CD4-positive, alpha-beta memory T cell (primary cell): ENCODE measurements around the gene CC2D1A. TPM values are rescaled to one million over a fixed set of nuclear protein-coding genes. Genes with fewer than 3 reads are reported as not detected.

Experiments used
- CTCF ChIA-PET: fragments of 350-600 bp; sonication (Branson Sonifier 250); formaldehyde crosslinking; loops from one replicate; lab custom pipeline; 2021; ENCODE audit warnings: inconsistent platforms; ENCODE audit not compliant: partially characterized antibody; lab: Charles Lee
- POLR2A ChIA-PET: fragments of 350-600 bp; sonication (Branson Sonifier 250); formaldehyde crosslinking; loops from one replicate; lab custom pipeline; 2021; ENCODE audit not compliant: partially characterized antibody; lab: Charles Lee
- DNase-seq, 5 donors: peaks; one replicate each; pipeline versions ENCODE4 v3.0.0 to v3.0.0-alpha.2; 2020 to 2022; ENCODE audit warnings: mixed read lengths in 1 of 5
- H3K27ac ChIP-seq: one replicate; pipeline ENCODE4 v1.7.0; 2013; ENCODE audit warnings: low read depth, low read length
- H3K27me3 ChIP-seq: 2 replicates; pipeline ENCODE4 v1.7.0; 2013; ENCODE audit warnings: mild to moderate bottlenecking, low read length, moderate library complexity; ENCODE audit not compliant: insufficient read depth
- H3K36me3 ChIP-seq: 2 replicates; pipeline ENCODE4 v1.7.0; 2013; ENCODE audit warnings: mild to moderate bottlenecking, low read length, moderate library complexity; ENCODE audit not compliant: insufficient read depth
- H3K4me1 ChIP-seq: 2 replicates; pipeline ENCODE4 v1.7.0; 2013; ENCODE audit warnings: mild to moderate bottlenecking, low read length, moderate library complexity; ENCODE audit not compliant: insufficient read depth
- H3K4me3 ChIP-seq, 2 donors: one replicate each; pipeline ENCODE4 v1.7.0; 2013; ENCODE audit warnings: low read length in 2 of 2, mild to moderate bottlenecking in 1 of 2
- H3K9me3 ChIP-seq, 2 donors: one replicate each; pipeline ENCODE4 v1.7.0; 2013; ENCODE audit warnings: low read length in 2 of 2, control low read depth in 1 of 2; ENCODE audit not compliant: control insufficient read depth in 1 of 2
- H3K27ac Mint-ChIP-seq, 7 donors: one replicate each; pipeline ENCODE4 v1.8.0; 2020 to 2021; ENCODE audit warnings: mixed read lengths in 7 of 7, mild to moderate bottlenecking in 6 of 7, inconsistent platforms in 3 of 7, moderate library complexity in 3 of 7
- H3K27me3 Mint-ChIP-seq, 2 donors: one replicate each; pipeline ENCODE4 v1.8.0; 2020 to 2021; ENCODE audit warnings: mixed read lengths in 2 of 2
- H3K36me3 Mint-ChIP-seq, 2 donors: one replicate each; pipeline ENCODE4 v1.8.0; 2020 to 2021; ENCODE audit warnings: mixed read lengths in 2 of 2, inconsistent platforms in 1 of 2, mild to moderate bottlenecking in 1 of 2
- H3K4me1 Mint-ChIP-seq, 4 donors: one replicate each; pipeline ENCODE4 v1.8.0; 2020 to 2021; ENCODE audit warnings: mixed read lengths in 4 of 4, mild to moderate bottlenecking in 1 of 4
- H3K4me3 Mint-ChIP-seq, 8 donors: one replicate each; pipeline ENCODE4 v1.8.0; 2020 to 2021; ENCODE audit warnings: mixed read lengths in 8 of 8, mild to moderate bottlenecking in 7 of 8, moderate library complexity in 6 of 8, inconsistent platforms in 3 of 8
- H3K9me3 Mint-ChIP-seq, 8 donors: one replicate each; pipeline ENCODE4 v1.8.0; 2020 to 2021; ENCODE audit warnings: mixed read lengths in 8 of 8, mild to moderate bottlenecking in 5 of 8, inconsistent platforms in 3 of 8, moderate library complexity in 1 of 8
- intact Hi-C: fragments of 100-400 bp; cut with micrococcal nuclease; formaldehyde crosslinking; loops from one replicate; pipeline ENCODE4 v1.15.1; 2023
- polyA plus RNA-seq, 2 donors: library from polyadenylated mRNA; unstranded; fragments of 300-500 nt; fragmentation: Illumina TruSeq; gene quantifications; one replicate each; pipeline ENCODE4 v1.2.3, GENCODE V29; 2021
- total RNA-seq, 2 experiments: library from RNA; stranded (reverse); gene quantifications; one replicate each; pipeline ENCODE4 v1.2.3, GENCODE V29; 2021

Gene CC2D1A
- total and polyA plus RNA-seq, 4 experiments from 2014 or later: 3.8 to 37.1 (median 23.4) TPM

DNA sequence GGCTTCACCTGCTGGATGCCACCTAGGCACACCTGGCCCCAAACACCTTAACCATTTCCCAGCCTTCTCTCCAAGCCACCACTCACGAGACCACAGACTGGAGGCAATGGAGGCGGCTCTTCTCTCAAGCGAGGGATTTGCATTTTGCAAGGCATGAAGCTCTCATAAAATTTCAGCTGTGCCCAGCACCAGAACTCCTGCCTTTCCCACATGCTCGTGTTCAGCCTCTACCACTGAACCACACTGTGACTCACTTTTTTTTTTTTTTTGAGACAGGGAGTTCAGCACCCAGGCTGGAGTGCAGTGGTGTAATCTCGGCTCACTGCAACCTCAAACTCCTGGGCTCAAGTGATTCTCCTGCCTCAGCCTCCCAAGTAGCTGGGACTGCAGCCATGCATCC is 18.5 kb upstream of the CC2D1A start:
- H3K27ac Mint-ChIP-seq: peak overlapping the region in 3 of 7 donors; percentile 23 to 66 (median 30)
- no peak overlapping the region for H3K27ac ChIP-seq
- no peak overlapping the region for H3K4me3 Mint-ChIP-seq
- H3K36me3 ChIP-seq: no peaks in the 10 kb centered on the region
- H3K4me3 ChIP-seq: no peak overlapping the region
- intact Hi-C loops: no loop called here
- H3K4me1 ChIP-seq: peaks cover 16% of the 10 kb centered on the region
- H3K9me3 Mint-ChIP-seq: no peaks in the 10 kb centered on the region
- H3K36me3 Mint-ChIP-seq: no peaks in the 10 kb centered on the region
- no peaks in the 10 kb centered on the region for H3K27me3 Mint-ChIP-seq
- DNase-seq: no peak
- ChIA-PET CTCF (interaction anchor here (1.8 to 11.8 kb wide), 3 partner anchors 25 to 188 kb away, joined by 5 to 111 read pairs (median 6); no protein-coding TSS in a partner anchor), POLR2A (interaction anchor here (0.5 kb wide), 1 partner anchor 44 kb away, joined by 3 read pairs; no protein-coding TSS in a partner anchor)
- peaks cover 4 to 23% (median 13%) of the 10 kb centered on the region in 4 donors for H3K4me1 Mint-ChIP-seq
- no peaks in the 10 kb centered on the region for H3K27me3 ChIP-seq
- H3K9me3 ChIP-seq: no peaks in the 10 kb centered on the region

GRCh38 chr19:13888281-13888680 is 17.7 kb upstream of the CC2D1A start:
- Mint-ChIP-seq H3K27ac (no peak overlapping the region), H3K4me3 (no peak overlapping the region), H3K36me3 (peaks cover 0 to 3% of the 10 kb centered on the region in 2 donors), H3K9me3 (no peaks in the 10 kb centered on the region), H3K27me3 (no peaks in the 10 kb centered on the region), H3K4me1 (peaks cover 2 to 15% (median 9%) of the 10 kb centered on the region in 4 donors)
- H3K4me1 ChIP-seq: peaks cover 8% of the 10 kb centered on the region
- no peaks in the 10 kb centered on the region for H3K36me3 ChIP-seq
- POLR2A ChIA-PET: interaction anchor here (1.0 kb wide), 1 partner anchor 144 kb away, joined by 3 read pairs; the partner anchor contains the start of gene IL27RA
- intact Hi-C loops: no loop called here
- H3K27ac ChIP-seq: no peak overlapping the region
- DNase-seq: no peak
- no peaks in the 10 kb centered on the region for H3K27me3 ChIP-seq
- no peak overlapping the region for H3K4me3 ChIP-seq
- CTCF ChIA-PET: interaction anchor here (2.2 to 11.8 kb wide), 2 partner anchors 26 to 157 kb away, joined by 5 to 111 read pairs; no protein-coding TSS in a partner anchor
- no peaks in the 10 kb centered on the region for H3K9me3 ChIP-seq

DNA sequence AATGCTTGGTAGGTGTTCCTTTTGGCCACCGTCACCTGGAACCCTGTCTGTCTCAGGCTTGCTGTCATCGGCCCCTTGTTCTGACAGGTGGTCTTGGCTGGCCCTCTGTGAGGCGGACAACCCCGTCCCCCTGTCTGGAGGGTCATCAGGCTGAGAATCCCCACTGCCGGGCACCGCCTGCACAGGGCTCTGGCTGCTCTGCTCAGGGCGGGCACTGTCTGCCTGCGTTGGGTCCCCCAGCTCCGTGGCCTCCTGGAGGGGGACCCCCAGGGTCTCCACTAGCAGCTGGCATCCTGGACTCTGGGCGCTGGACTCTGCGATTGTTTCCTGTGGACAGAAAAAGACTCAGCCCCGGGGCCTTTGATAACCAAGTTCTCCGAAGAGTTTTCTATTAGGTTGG is 15.9 kb upstream of the CC2D1A start:
- Mint-ChIP-seq H3K36me3 (peaks cover 0 to 3% of the 10 kb centered on the region in 2 donors), H3K9me3 (no peaks in the 10 kb centered on the region), H3K4me1 (peaks cover 0 to 7% (median 3%) of the 10 kb centered on the region in 4 donors), H3K4me3 (no peak overlapping the region), H3K27ac (no peak overlapping the region), H3K27me3 (no peaks in the 10 kb centered on the region)
- intact Hi-C loops: no loop called here
- H3K4me3 ChIP-seq: no peak overlapping the region
- no peaks in the 10 kb centered on the region for H3K27me3 ChIP-seq
- H3K4me1 ChIP-seq: peaks cover 5% of the 10 kb centered on the region
- DNase-seq: no peak
- POLR2A ChIA-PET: interaction anchor here (0.6 kb wide), 1 partner anchor 9 kb away, joined by 3 read pairs; no protein-coding TSS in a partner anchor
- H3K27ac ChIP-seq: no peak overlapping the region
- H3K36me3 ChIP-seq: no peaks in the 10 kb centered on the region
- no peaks in the 10 kb centered on the region for H3K9me3 ChIP-seq
- CTCF ChIA-PET: no interaction called here

DNA sequence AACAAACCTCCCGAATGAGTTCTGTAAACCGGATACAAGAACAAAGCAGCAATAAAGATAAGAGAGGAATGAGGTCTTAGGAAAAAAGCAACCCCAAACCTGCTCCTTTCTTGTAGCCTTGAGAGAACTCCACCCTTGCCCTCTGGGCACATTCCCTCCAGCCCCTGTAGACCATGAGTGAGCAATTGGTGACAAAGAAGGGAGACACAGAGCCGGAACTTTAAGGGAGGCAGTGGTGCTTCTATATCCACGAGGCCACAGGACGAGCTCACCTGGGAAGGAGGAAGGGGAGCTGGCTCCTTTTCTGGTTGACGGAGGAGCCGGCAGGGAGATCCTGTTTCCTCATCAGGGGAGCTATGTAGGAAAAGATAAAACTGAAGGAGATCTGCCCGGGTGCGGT is 13.1 kb upstream of the CC2D1A start:
- H3K4me1 ChIP-seq: no peaks in the 10 kb centered on the region
- ChIA-PET POLR2A (interaction anchor here (0.8 kb wide), 1 partner anchor 10 kb away, joined by 3 read pairs; no protein-coding TSS in a partner anchor), CTCF (interaction anchor here (1.1 kb wide), 1 partner anchor 9 kb away, joined by 3 read pairs; no protein-coding TSS in a partner anchor)
- Mint-ChIP-seq H3K36me3 (peaks cover 0 to 3% of the 10 kb centered on the region in 2 donors), H3K9me3 (no peaks in the 10 kb centered on the region), H3K27me3 (no peaks in the 10 kb centered on the region), H3K4me1 (no peaks in the 10 kb centered on the region), H3K4me3 (no peak overlapping the region), H3K27ac (peak overlapping the region in 2 of 7 donors; percentile 22 to 77)
- H3K27me3 ChIP-seq: no peaks in the 10 kb centered on the region
- no peak overlapping the region for H3K4me3 ChIP-seq
- DNase-seq: no peak
- intact Hi-C loops: no loop called here
- H3K36me3 ChIP-seq: no peaks in the 10 kb centered on the region
- no peak overlapping the region for H3K27ac ChIP-seq
- no peaks in the 10 kb centered on the region for H3K9me3 ChIP-seq

DNA sequence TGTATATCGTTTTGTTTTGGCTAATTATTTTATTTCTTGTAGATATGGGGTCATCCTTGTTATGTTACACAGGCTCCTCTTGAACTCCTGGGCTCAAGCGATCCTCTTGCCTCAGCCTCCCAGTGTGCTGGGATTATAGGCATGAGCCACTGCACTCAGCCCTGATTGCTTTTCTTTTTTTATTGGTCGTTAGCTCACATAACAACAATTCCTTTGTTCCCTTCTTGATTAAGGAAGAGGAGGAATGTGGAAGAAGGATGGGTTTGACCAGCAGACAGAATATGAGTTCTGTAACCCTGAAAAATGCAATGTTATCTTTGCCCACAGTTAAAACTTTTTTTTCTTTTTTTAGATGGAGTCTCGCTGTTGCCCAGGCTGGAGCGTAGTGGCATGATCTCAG is 11.4 kb upstream of the CC2D1A start:
- H3K4me1 ChIP-seq: no peaks in the 10 kb centered on the region
- H3K27me3 ChIP-seq: no peaks in the 10 kb centered on the region
- Mint-ChIP-seq H3K4me3 (no peak overlapping the region), H3K27ac (no peak overlapping the region), H3K27me3 (no peaks in the 10 kb centered on the region), H3K36me3 (peaks cover 0 to 3% of the 10 kb centered on the region in 2 donors), H3K4me1 (no peaks in the 10 kb centered on the region), H3K9me3 (no peaks in the 10 kb centered on the region)
- DNase-seq: no peak
- intact Hi-C loops: no loop called here
- ChIA-PET POLR2A (no interaction called here), CTCF (interaction anchor here (1.2 kb wide), 1 partner anchor 166 kb away, joined by 3 read pairs; no protein-coding TSS in a partner anchor)
- no peaks in the 10 kb centered on the region for H3K36me3 ChIP-seq
- H3K4me3 ChIP-seq: no peak overlapping the region
- H3K9me3 ChIP-seq: no peaks in the 10 kb centered on the region
- H3K27ac ChIP-seq: no peak overlapping the region

GRCh38 chr19:13896227-13896626 is 9.8 kb upstream of the CC2D1A start:
- CTCF ChIA-PET: no interaction called here
- POLR2A ChIA-PET: no interaction called here
- peaks cover 0 to 3% of the 10 kb centered on the region in 2 donors for H3K36me3 Mint-ChIP-seq

GRCh38 chr19:13899393-13899792 is 6.6 kb upstream of the CC2D1A start:
- H3K9me3 ChIP-seq: no peaks in the 10 kb centered on the region
- POLR2A ChIA-PET: interaction anchor here (1.2 to 1.3 kb wide), 2 partner anchors 10 to 133 kb away, joined by 3 to 5 read pairs; partner anchors contain the start of gene IL27RA
- CTCF ChIA-PET: interaction anchor here (1.1 to 1.3 kb wide), 4 partner anchors 17 to 160 kb away, joined by 3 to 4 read pairs (median 3); no protein-coding TSS in a partner anchor
- DNase-seq: no peak
- no peaks in the 10 kb centered on the region for H3K27me3 Mint-ChIP-seq
- H3K4me3 ChIP-seq: no peak overlapping the region
- H3K4me1 Mint-ChIP-seq: peaks cover 0 to 3% (median 0%) of the 10 kb centered on the region in 4 donors
- H3K36me3 Mint-ChIP-seq: no peaks in the 10 kb centered on the region
- H3K36me3 ChIP-seq: no peaks in the 10 kb centered on the region
- H3K27me3 ChIP-seq: no peaks in the 10 kb centered on the region
- H3K27ac Mint-ChIP-seq: peak overlapping the region in 1 of 7 donors; percentile 36
- H3K9me3 Mint-ChIP-seq: no peaks in the 10 kb centered on the region
- intact Hi-C loops: no loop called here
- H3K4me3 Mint-ChIP-seq: no peak overlapping the region
- H3K4me1 ChIP-seq: no peaks in the 10 kb centered on the region
- no peak overlapping the region for H3K27ac ChIP-seq

More at GRCh38 chr19:13896227-13896626, 9.8 kb upstream of the CC2D1A start:
- Histone ChIP-seq H3K9me3 (no peaks in the 10 kb centered on the region), H3K4me1 (no peaks in the 10 kb centered on the region), H3K27ac (no peak overlapping the region), H3K27me3 (no peaks in the 10 kb centered on the region), H3K4me3 (no peak overlapping the region), H3K36me3 (no peaks in the 10 kb centered on the region)
- Mint-ChIP-seq H3K4me3 (no peak overlapping the region), H3K4me1 (no peaks in the 10 kb centered on the region), H3K27me3 (no peaks in the 10 kb centered on the region), H3K27ac (no peak overlapping the region), H3K9me3 (no peaks in the 10 kb centered on the region)
- intact Hi-C loops: no loop called here
- DNase-seq: no peak
